Prostate gland (tissue), 2 donors: ENCODE measurements around the gene PSME1.

Experiments
- CTCF ChIP-seq, 4 experiments: fragments of 200-600 bp in 2 of 4; fragments of 450-650 bp in 2 of 4; sonication (generic) in 2 of 4; IDR thresholded peaks; 1 replicate in 3 of 4; 2 replicates in 1 of 4; pipeline ENCODE4 v1.5.1; 2016 to 2019; ENCODE audit warnings: antibody characterized with exemption in 4 of 4, mild to moderate bottlenecking in 2 of 4, moderate library complexity in 2 of 4
- POLR2A ChIP-seq: fragments of 450-650 bp; IDR thresholded peaks from one replicate; pipeline ENCODE4 v1.6.1; 2016; ENCODE audit warnings: antibody characterized with exemption, mild to moderate bottlenecking

DNA sequence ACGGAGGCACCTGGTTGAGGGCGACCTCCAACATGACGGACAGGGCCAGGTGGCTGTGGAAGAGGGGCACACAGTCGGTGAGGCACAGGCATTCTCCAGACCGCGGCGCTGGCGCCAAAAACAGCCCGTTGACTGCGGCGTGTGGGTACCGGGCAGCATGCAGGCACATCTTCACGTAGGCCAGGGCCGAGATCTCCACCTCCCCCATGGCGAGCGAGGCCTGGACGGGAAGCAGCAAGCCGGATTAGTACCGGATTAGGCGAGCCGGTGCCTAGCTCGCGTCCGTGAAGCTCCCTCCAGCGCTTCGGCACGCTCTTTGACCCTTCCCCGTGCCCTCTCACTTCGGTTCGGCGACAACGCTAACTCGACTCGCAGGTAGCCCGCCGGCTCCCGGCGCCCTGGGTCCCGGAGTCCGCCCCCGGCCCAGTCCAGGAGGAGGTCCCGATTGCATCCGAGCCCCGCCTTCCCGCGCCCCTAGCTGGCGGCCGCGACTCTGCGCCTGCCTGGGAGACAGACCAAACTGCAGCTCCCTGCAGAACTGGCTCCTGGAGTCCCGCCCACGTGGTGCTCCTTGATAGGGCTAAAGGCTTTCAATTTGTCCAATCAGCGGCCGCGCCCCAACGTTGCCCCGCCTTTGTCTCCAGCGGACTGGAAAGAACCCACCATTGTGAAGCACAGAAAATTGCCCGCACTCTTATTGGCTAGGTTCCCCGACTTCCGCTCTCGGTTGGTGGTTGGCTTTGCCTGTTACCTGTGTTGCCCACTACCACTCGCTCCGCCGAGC lies 5.3 kb downstream of the PSME1 start, which contains the start of gene EMC9:
- TF ChIP-seq POLR2A (peak; percentile 94), CTCF (IDR thresholded peaks at IDR 0.05) (peak; percentile 33 to 95 (median 63))
